Brain microvascular endothelial cell (primary cell): ENCODE measurements around the gene GNAO1.

ENCODE experiments used
- DNase-seq: peaks from one replicate; pipeline ENCODE4 v3.0.0-alpha.2; 2020
- H3K27ac ChIP-seq: fragments of 250-450 bp; sonication (Bioruptor Pico); 2 replicates; pipeline ENCODE4 v1.5.1; 2020; ENCODE audit warnings: mild to moderate bottlenecking, moderate library complexity
- H3K27me3 ChIP-seq: fragments of 250-450 bp; sonication (Bioruptor Pico); replicated peaks from 2 replicates; pipeline ENCODE4 v1.5.1; 2020; ENCODE audit warnings: mild to moderate bottlenecking
- H3K36me3 ChIP-seq: fragments of 250-450 bp; sonication (Bioruptor Pico); replicated peaks from 2 replicates; pipeline ENCODE4 v1.5.1; 2020; ENCODE audit warnings: mild to moderate bottlenecking
- H3K4me3 ChIP-seq: 2 replicates; pipeline ENCODE4 v1.5.1; 2011; ENCODE audit warnings: low read depth, mild to moderate bottlenecking, control low read depth, low read length, moderate library complexity
- in situ Hi-C: cut with HindIII; loops from 2 replicates; pipeline ENCODE4 v1.10.0; 2017; ENCODE audit warnings: low sequenced_read_pairs, low pct_ligation_motif_present
- TF ChIP-seq, protein P1 (sequence below): IDR thresholded peaks from 2 replicates; pipeline ENCODE4 v1.5.1; 2011; ENCODE audit warnings: low read depth, mild to moderate bottlenecking, moderate library complexity, low read length, control low read depth, inconsistent platforms; ENCODE audit errors: missing control alignments

Gene GNAO1

DNA sequence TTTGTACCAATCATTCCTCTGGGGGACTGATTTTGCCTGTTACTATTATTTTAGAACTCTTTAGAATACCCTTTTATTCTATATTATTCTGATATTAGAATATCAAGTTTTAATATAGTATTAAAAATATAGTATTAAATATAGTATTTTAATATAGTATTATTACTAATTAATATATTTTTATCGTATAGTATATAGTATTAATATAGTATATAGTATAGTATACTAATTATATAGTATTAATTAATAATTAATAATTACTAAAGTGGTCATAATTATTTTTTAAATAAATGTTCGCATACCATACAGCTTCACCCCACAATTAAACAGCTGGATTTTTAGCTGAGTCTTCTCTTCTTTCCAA is 73.3 kb downstream of the GNAO1 start:
- Histone ChIP-seq H3K27me3 (no peaks in the 10 kb centered on the region), H3K36me3 (no peaks in the 10 kb centered on the region), H3K4me3 (no peak overlapping the region), H3K27ac (no peak overlapping the region)
- in situ Hi-C loops = no loop called here
- TF ChIP-seq, protein P1, sequence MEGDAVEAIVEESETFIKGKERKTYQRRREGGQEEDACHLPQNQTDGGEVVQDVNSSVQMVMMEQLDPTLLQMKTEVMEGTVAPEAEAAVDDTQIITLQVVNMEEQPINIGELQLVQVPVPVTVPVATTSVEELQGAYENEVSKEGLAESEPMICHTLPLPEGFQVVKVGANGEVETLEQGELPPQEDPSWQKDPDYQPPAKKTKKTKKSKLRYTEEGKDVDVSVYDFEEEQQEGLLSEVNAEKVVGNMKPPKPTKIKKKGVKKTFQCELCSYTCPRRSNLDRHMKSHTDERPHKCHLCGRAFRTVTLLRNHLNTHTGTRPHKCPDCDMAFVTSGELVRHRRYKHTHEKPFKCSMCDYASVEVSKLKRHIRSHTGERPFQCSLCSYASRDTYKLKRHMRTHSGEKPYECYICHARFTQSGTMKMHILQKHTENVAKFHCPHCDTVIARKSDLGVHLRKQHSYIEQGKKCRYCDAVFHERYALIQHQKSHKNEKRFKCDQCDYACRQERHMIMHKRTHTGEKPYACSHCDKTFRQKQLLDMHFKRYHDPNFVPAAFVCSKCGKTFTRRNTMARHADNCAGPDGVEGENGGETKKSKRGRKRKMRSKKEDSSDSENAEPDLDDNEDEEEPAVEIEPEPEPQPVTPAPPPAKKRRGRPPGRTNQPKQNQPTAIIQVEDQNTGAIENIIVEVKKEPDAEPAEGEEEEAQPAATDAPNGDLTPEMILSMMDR = no peak
- DNase-seq = no peak

DNA sequence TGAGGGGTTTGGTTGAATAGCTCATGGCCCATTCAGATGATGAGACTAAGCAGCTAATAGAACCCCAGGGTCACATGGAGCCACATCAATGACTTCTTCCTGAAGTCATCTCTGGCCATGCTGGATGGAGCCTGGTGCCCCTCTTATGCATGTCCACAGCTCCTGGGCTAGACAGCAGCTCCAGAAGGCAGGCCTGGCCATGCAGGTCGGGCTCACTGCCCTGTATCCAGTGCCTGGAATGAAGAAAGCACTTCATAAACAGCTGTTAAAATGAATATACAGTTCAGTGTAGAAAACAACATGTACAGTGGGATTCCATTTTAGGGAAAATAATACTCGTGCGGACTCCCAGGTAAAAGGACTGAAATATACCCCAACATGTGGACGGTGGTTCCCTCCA is 73.9 kb downstream of the GNAO1 start:
- no peak for DNase-seq
- H3K27ac ChIP-seq = no peak overlapping the region

DNA sequence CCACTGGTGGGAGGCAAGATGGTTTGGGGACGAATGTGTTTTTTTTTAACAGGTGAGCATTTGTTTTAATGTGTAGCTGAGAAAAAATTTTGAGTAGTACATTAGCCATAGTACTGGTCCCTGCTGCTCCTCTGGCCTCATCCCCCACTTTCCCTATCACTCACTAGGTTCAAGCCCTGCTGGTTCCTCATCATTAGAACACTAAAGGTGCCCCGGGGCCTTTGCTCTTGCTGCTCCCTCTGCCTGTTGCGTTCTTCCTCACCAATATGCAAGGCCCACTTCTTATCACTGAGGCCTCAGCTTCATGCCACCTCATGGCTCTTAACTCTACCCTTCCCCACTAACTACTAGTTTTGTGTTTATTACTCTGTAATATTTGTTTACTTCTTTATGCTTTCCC is 74.5 kb downstream of the GNAO1 start:
- in situ Hi-C loops = no loop called here

More for the DNA sequence above, 73.9 kb downstream of the GNAO1 start:
- TF ChIP-seq, protein P1 = no peak
- in situ Hi-C loops = no loop called here
- Histone ChIP-seq H3K36me3 (no peaks in the 10 kb centered on the region), H3K4me3 (no peak overlapping the region), H3K27me3 (no peaks in the 10 kb centered on the region)

DNA sequence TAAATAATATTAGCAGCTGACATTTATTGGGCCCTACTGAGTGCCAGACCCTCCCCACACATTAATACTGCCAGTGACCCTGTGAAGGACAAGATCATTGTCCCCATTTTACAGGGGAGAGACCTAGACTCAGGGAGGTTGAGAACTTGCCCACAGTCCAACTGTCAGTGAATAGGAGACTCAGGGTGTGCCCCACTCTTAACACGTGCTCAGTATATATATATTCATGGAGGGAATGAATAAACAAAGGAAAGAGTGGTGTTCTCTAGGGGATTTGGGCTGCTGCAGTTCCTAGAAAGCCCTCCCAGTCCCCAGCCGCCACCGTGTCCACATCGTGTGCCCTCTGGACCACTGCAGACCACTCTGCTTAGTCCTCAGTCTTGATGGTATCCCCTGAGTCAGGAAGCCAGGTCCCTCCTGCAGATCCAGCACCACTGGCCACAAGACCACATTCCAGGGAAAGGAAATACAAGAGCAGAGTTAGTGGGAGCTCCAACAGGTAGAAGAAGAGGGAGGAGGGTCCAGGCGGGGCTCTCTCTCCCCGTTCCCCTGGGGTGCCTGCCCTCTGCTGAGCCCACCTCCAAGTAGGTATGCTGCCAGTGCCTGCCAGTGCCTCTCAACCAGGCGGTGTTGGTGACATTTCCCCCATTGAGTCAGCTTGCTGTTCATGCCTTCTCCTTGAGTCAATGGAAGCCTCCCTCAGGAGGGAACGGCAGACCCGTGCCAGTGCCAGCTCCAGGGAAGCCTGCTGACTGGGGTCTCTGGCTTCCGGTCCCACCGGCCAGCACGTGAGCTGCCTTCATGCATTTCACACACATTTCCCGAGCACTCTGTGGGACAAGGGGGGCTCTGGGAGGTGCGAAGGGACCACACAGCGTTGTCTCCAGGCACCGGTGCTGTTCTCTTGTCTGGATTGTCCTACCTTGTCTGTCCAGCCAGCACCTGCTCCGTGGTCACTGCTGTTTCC is 75.6 kb downstream of the GNAO1 start:
- Histone ChIP-seq H3K27ac (no peak overlapping the region), H3K36me3 (no peaks in the 10 kb centered on the region), H3K27me3 (no peaks in the 10 kb centered on the region), H3K4me3 (no peak overlapping the region)
- in situ Hi-C loops = no loop called here
- TF ChIP-seq, protein P1 = no peak
- no peak for DNase-seq

More for the DNA sequence above, 74.5 kb downstream of the GNAO1 start:
- Histone ChIP-seq H3K4me3 (no peak overlapping the region), H3K36me3 (no peaks in the 10 kb centered on the region), H3K27ac (no peak overlapping the region), H3K27me3 (no peaks in the 10 kb centered on the region)
- TF ChIP-seq, protein P1 = no peak
- DNase-seq = no peak

DNA sequence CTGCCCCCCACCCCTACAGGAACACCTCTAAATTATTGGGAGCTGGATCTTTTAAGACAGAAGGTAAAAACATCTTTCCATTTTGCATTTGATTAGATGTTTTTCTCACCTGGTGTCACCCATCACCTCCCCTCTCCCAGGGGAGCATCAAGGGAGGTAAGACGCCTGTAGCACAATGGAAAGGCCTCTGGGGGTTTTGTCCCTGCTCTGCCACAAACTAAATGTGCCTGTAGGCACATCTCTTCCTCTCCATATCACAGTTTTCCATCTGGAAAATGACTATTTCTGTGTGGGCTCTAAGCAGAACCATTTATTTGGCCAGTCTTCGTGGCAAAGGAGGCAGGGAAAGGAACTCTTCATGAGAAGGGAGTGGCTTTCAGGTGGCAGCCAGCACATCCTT is 76.6 kb downstream of the GNAO1 start:
- H3K27ac ChIP-seq = no peak overlapping the region
- no peak for DNase-seq
- no peak overlapping the region for H3K4me3 ChIP-seq
- TF ChIP-seq, protein P1 = no peak
- no peaks in the 10 kb centered on the region for H3K27me3 ChIP-seq
- no peaks in the 10 kb centered on the region for H3K36me3 ChIP-seq
- in situ Hi-C loops = no loop called here

DNA sequence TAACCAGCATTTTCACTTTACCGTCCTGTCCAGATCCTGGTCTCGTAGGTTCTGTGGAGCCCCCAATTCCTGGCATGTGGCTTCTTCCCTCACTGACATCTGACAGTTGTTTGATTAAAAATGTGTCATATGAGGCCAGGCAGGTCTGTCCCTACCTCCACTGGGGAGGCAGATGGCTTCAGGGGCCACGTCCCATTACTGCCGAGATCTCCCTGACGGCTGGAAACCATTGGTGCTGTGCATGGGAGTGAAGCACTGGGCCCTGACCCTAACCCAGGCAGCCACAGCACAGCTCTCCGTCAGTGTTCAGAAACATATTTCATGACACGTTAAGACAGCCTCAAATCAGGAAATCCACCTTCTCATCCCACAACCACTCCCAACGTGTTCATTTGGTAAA is 77.5 kb downstream of the GNAO1 start:
- no peak for DNase-seq
- Histone ChIP-seq H3K4me3 (no peak overlapping the region), H3K36me3 (no peaks in the 10 kb centered on the region), H3K27ac (no peak overlapping the region), H3K27me3 (no peaks in the 10 kb centered on the region)
- in situ Hi-C loops = no loop called here
- TF ChIP-seq, protein P1 = no peak
